ENCODE results near the gene SPDYE16.
"Not testable (repeated sequence)": the region's sequence is repeated elsewhere in the genome, so short reads cannot be mapped to it uniquely, and the experiment has no call there.

GRCh38 chr7:76592694-76593093, 49.6 kb upstream of the SPDYE16 start:
- not testable (repeated sequence) for TF ChIP-seq CTCF (conservative IDR thresholded peaks at IDR 0.05; ENCODE audit: low read length); EZH2phosphoT487 (IDR thresholded peaks at IDR 0.05; ENCODE audit: borderline replicate concordance, low read depth, low read length)

All from OCI-LY7 (cell line).